CD4-positive, alpha-beta T cell treated with Interleukin-12 subunit alpha and Interleukin-12 subunit beta, for 1 hour (primary cell): ENCODE results near the gene ARRDC1.
A peak's percentile ranks its signal among the peaks of the same experiment; 100 is the strongest.
"Not testable (repeated sequence)": the region's sequence is repeated elsewhere in the genome, so short reads cannot be mapped to it uniquely, and the experiment has no call there.

Source experiments
- DNase-seq: peaks from one replicate; pipeline ENCODE4 v3.0.0-alpha.2; 2020

The ARRDC1 gene

GRCh38 chr9:137586854-137587253 lies 18.6 kb upstream of the ARRDC1 start:
- DNase-seq: no peak

- DNase-seq: no peak
Measured at GRCh38 chr9:137588311-137588710, 17.2 kb upstream of the ARRDC1 start.

- DNase-seq: no peak
Measured at GRCh38 chr9:137588891-137589290, 16.6 kb upstream of the ARRDC1 start.

GRCh38 chr9:137589441-137590122 lies 15.9 kb upstream of the ARRDC1 start:
- no peak for DNase-seq

GRCh38 chr9:137590123-137590468 lies 15.4 kb upstream of the ARRDC1 start:
- no peak for DNase-seq

- peak; percentile 92 for DNase-seq
Measured at GRCh38 chr9:137590469-137591383, 14.8 kb upstream of the ARRDC1 start, which contains the start of gene ZMYND19. Gene ZMYND19, minus strand, starts transcription at chr9:137590512. Its CDS starts 249 bp downstream, at chr9:137590263.

GRCh38 chr9:137592767-137593166 lies 12.7 kb upstream of the ARRDC1 start:
- DNase-seq: no peak

- DNase-seq: no peak
Measured at GRCh38 chr9:137593176-137593575, 12.3 kb upstream of the ARRDC1 start.

- DNase-seq: not testable (repeated sequence)
Measured at GRCh38 chr9:137596577-137596976, 8.9 kb upstream of the ARRDC1 start.

GRCh38 chr9:137598943-137599342 lies 6.5 kb upstream of the ARRDC1 start:
- DNase-seq: no peak

- no peak for DNase-seq
Measured at GRCh38 chr9:137602661-137603060, 2.8 kb upstream of the ARRDC1 start.

- no peak for DNase-seq
Measured at GRCh38 chr9:137603879-137604278, 1.6 kb upstream of the ARRDC1 start.

- no peak for DNase-seq
Measured at GRCh38 chr9:137604345-137605086, 970 bp upstream of the ARRDC1 start.

GRCh38 chr9:137606005-137606621 lies 627 bp downstream of the ARRDC1 start:
- no peak for DNase-seq

- DNase-seq: no peak
Measured at GRCh38 chr9:137606734-137607138, 1.2 kb downstream of the ARRDC1 start.

- no peak for DNase-seq
Measured at GRCh38 chr9:137607141-137607857, 1.8 kb downstream of the ARRDC1 start.

- DNase-seq: no peak
Measured at GRCh38 chr9:137610944-137611343, 5.5 kb downstream of the ARRDC1 start.

- no peak for DNase-seq
Measured at GRCh38 chr9:137611623-137612609, 6.4 kb downstream of the ARRDC1 start.

- no peak for DNase-seq
Measured at GRCh38 chr9:137612741-137613142, 7.3 kb downstream of the ARRDC1 start.

GRCh38 chr9:137613259-137613658 lies 7.8 kb downstream of the ARRDC1 start:
- DNase-seq: no peak
